ENCODE measurements around the gene PIGBOS1.

The PIGBOS1 gene

DNA sequence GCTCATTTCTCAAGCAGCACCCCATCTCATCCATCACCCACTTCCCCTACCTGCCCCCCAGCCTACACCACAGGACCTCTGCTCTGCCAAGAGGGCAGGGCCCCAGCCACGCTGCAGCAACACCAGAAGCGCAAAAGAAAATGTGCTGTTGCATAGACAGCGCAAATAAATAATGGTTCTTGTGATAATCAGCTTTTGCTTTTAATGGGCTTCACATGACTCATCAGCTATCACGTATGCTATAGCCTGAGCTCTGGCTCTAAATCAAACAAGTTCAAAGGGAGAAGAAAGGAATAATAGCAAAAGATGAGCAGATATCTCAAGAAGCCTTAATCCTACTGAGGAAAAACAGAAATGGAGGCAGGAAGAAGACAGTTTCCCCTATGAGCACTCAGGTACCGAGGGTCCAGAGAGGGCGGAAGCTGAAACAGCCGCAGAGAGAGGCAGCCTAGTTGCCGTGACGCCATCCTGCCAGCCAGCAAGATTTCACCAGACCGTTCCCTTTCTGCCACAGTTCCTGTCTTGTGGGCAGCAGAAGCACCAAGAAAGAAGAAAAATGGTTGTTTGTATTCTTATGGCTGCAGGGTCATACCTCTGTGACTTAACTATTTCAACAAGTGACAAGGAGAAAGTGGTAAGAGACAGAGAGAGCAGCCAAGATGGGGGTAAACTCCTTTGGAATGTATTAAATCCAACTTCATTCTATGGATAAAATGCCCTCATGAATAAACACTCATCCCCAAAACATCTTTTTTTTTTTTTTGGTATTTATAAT lies 51.3 kb downstream of the PIGBOS1 start:
- H3K9ac ChIP-seq (ENCODE audit: low read length): peak overlapping the region; percentile 66
- peak overlapping the region; percentile 84 for H3K4me2 ChIP-seq (ENCODE audit: low read length)
- H3K4me1 ChIP-seq (ENCODE audit: insufficient read depth, low read length, severe bottlenecking): peaks cover 22% of the 10 kb centered on the region
- TF ChIP-seq EZH2 (IDR thresholded peaks at IDR 0.05; ENCODE audit: borderline replicate concordance, low read length): no peak
- TF ChIP-seq, protein P1, sequence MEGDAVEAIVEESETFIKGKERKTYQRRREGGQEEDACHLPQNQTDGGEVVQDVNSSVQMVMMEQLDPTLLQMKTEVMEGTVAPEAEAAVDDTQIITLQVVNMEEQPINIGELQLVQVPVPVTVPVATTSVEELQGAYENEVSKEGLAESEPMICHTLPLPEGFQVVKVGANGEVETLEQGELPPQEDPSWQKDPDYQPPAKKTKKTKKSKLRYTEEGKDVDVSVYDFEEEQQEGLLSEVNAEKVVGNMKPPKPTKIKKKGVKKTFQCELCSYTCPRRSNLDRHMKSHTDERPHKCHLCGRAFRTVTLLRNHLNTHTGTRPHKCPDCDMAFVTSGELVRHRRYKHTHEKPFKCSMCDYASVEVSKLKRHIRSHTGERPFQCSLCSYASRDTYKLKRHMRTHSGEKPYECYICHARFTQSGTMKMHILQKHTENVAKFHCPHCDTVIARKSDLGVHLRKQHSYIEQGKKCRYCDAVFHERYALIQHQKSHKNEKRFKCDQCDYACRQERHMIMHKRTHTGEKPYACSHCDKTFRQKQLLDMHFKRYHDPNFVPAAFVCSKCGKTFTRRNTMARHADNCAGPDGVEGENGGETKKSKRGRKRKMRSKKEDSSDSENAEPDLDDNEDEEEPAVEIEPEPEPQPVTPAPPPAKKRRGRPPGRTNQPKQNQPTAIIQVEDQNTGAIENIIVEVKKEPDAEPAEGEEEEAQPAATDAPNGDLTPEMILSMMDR (IDR thresholded peaks at IDR 0.05; ENCODE audit: low read length): no peak
- H3F3A ChIP-seq (ENCODE audit: insufficient read depth, low read length): no peaks in the 10 kb centered on the region
- no peaks in the 10 kb centered on the region for H3K27me3 ChIP-seq (ENCODE audit: insufficient read depth, low read length)
- no peaks in the 10 kb centered on the region for H3K9me3 ChIP-seq (ENCODE audit: low read length)
- H3K36me3 ChIP-seq (ENCODE audit: insufficient read depth, low read length): no peaks in the 10 kb centered on the region
- H2AFZ ChIP-seq (ENCODE audit: low read length): peak overlapping the region; percentile 91
- H3K9me2 ChIP-seq (ENCODE audit: low read depth, low read length): no peaks in the 10 kb centered on the region
- 0 out of 2 replicates have a peak, but pooled peaks cover 1% of the 10 kb centered on the region for H3K79me2 ChIP-seq (ENCODE audit: insufficient read depth, low read length)
- H3K27ac ChIP-seq (ENCODE audit: low read depth, low read length, poor library complexity, severe bottlenecking): peak overlapping the region; percentile 72
- H3K4me3 ChIP-seq (ENCODE audit: low read depth, low read length, poor library complexity, severe bottlenecking): peak overlapping the region; percentile 49
- no peaks in the 10 kb centered on the region for H4K20me1 ChIP-seq (ENCODE audit: insufficient read depth, low read length)
